ENCODE data around the gene REV1. TPM values are rescaled to one million over a fixed set of nuclear protein-coding genes. Genes with fewer than 3 reads are reported as not detected.

REV1 gene
- total and polyA plus RNA-seq, 7 donors: 7.2 to 73.1 (median 41.7) TPM

- H3K36me3 ChIP-seq: no peaks in the 10 kb centered on the region
- TF ChIP-seq POLR2AphosphoS5 (IDR thresholded peaks at IDR 0.05) (no peak), CTCF (IDR thresholded peaks at IDR 0.05) (no peak), EP300 (IDR thresholded peaks at IDR 0.05) (no peak), POLR2A (IDR thresholded peaks at IDR 0.05) (no peak)
- intact Hi-C loops (cut with DNase I): loop anchor here (5.0 to 10.0 kb wide), 2 partner anchors 36 to 54 kb away; no protein-coding TSS in a partner anchor
- H3K27ac ChIP-seq: peak overlapping the region; percentile 95 to 100 (median 98)
- H3K9me3 ChIP-seq: no peaks in the 10 kb centered on the region
- peak overlapping the region; percentile 61 to 99 (median 96) for H3K4me3 ChIP-seq
- peaks cover 0 to 41% (median 22%) of the 10 kb centered on the region in 4 donors for H3K4me1 ChIP-seq
- H3K27me3 ChIP-seq: no peaks in the 10 kb centered on the region
- no peak for DNase-seq
- WGBS, 2 donors: 1 to 5% methylated on average over 8 of the region's 8 CpGs
Measured at GRCh38 chr2:99488539-99489062, 1.2 kb downstream of the REV1 start.

GRCh38 chr2:99487906-99488305 is 1.9 kb downstream of the REV1 start:
- Histone ChIP-seq H3K4me3 (no peak overlapping the region), H3K9me3 (no peaks in the 10 kb centered on the region), H3K27ac (peak overlapping the region in 1 of 4 donors; percentile 96), H3K4me1 (peaks cover 0 to 41% (median 24%) of the 10 kb centered on the region in 4 donors), H3K36me3 (no peaks in the 10 kb centered on the region), H3K27me3 (no peaks in the 10 kb centered on the region)
- DNase-seq: no peak
- TF ChIP-seq POLR2A (IDR thresholded peaks at IDR 0.05): no peak
- no peak for TF ChIP-seq POLR2AphosphoS5 (IDR thresholded peaks at IDR 0.05)
- TF ChIP-seq CTCF (IDR thresholded peaks at IDR 0.05): no peak
- no peak for TF ChIP-seq EP300 (IDR thresholded peaks at IDR 0.05)
- 57% methylated on average over 4 of the region's 4 CpGs; no CpG with 5 or more reads in 1 of the 2 donors for WGBS, 2 donors
- intact Hi-C loops (cut with DNase I): loop anchor here (5.0 to 10.0 kb wide), 2 partner anchors 36 to 53 kb away; no protein-coding TSS in a partner anchor

- intact Hi-C loops (cut with DNase I): loop anchor here (5.0 to 10.0 kb wide), 2 partner anchors 34 to 51 kb away; no protein-coding TSS in a partner anchor
- DNase-seq: no peak
- Histone ChIP-seq H3K36me3 (no peaks in the 10 kb centered on the region), H3K4me1 (peaks cover 0 to 48% (median 31%) of the 10 kb centered on the region in 4 donors), H3K9me3 (no peaks in the 10 kb centered on the region), H3K27ac (no peak overlapping the region), H3K4me3 (no peak overlapping the region), H3K27me3 (no peaks in the 10 kb centered on the region)
- TF ChIP-seq CTCF (IDR thresholded peaks at IDR 0.05) (no peak), POLR2A (IDR thresholded peaks at IDR 0.05) (no peak), POLR2AphosphoS5 (IDR thresholded peaks at IDR 0.05) (no peak), EP300 (IDR thresholded peaks at IDR 0.05) (no peak)
- 90 to 94% methylated on average over 4 of the region's 4 CpGs for WGBS, 2 donors
Measured at GRCh38 chr2:99485824-99486223, 4.0 kb downstream of the REV1 start.

GRCh38 chr2:99485411-99485810 is 4.4 kb downstream of the REV1 start:
- no peaks in the 10 kb centered on the region for H3K27me3 ChIP-seq
- no peak overlapping the region for H3K27ac ChIP-seq
- DNase-seq: no peak
- 73 to 81% methylated on average over 3 of the region's 3 CpGs for WGBS, 2 donors
- TF ChIP-seq POLR2AphosphoS5 (IDR thresholded peaks at IDR 0.05) (no peak), POLR2A (IDR thresholded peaks at IDR 0.05) (no peak), EP300 (IDR thresholded peaks at IDR 0.05) (no peak), CTCF (IDR thresholded peaks at IDR 0.05) (no peak)
- no peaks in the 10 kb centered on the region for H3K36me3 ChIP-seq
- H3K9me3 ChIP-seq: no peaks in the 10 kb centered on the region
- peaks cover 0 to 47% (median 31%) of the 10 kb centered on the region in 4 donors for H3K4me1 ChIP-seq
- intact Hi-C loops (cut with DNase I): loop anchor here (5.0 to 10.0 kb wide), 2 partner anchors 33 to 51 kb away; no protein-coding TSS in a partner anchor
- no peak overlapping the region for H3K4me3 ChIP-seq

All from sigmoid colon (tissue), 7 donors.